ENCODE results near the gene SCAF4. TPM values are rescaled to one million over a fixed set of nuclear protein-coding genes. Genes with fewer than 3 reads are reported as not detected.
A peak's percentile ranks its signal among the peaks of the same experiment; 100 is the strongest.

Gene SCAF4
- total and polyA plus RNA-seq, 9 of the 15 experiments (the other 6 are each of a cell fraction or from before 2014, with no cell fraction given) = 2.3 to 55.7 (median 17.2) TPM

DNA sequence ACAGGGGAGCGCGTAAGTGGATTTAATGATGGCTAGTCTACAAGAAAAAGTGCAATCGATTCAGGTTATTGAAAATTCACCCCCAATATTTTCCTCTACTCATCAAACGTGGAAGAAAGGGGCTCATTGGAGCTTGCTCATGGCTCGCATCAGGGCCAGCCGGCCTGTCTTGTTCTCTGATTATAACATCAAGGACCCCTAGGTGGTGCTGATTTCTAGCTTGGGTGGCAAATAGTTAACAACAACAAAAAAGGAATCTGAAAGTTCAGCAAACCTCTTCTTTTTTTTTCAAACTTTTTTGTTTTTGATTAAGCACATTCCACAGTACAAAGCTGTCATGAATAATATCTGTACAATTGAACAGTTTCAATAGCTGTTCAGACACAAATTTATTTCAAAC, 108.3 kb downstream of the SCAF4 start:
- H4K20me1 ChIP-seq (replicated peaks; ENCODE audit: control insufficient read depth, insufficient read depth, low read length) = no peaks in the 10 kb centered on the region
- H3K4me3 ChIP-seq = no peak overlapping the region
- ATAC-seq = peak; percentile 79
- WGBS (ENCODE audit: insufficient coverage, low coverage, missing lambda C conversion rate) = 23% methylated on average over 6 of the region's 6 CpGs
- ChIA-PET CTCF (ENCODE audit: low intra/inter-chr PET ratio) (no interaction called here), POLR2A (interaction anchor here (0.6 to 0.7 kb wide), 3 partner anchors 12 to 426 kb away, joined by 3 to 5 read pairs (median 3); no protein-coding TSS in a partner anchor)
- no peaks in the 10 kb centered on the region; the same call in 1 of the 2 replicates for H3K9me3 ChIP-seq (replicated peaks; ENCODE audit: control insufficient read depth, insufficient read depth, low read depth, low read length)
- H3K4me1 ChIP-seq (replicated peaks in 1 of 2; ENCODE audit: control insufficient read depth in 2 of 2, insufficient read depth in 2 of 2, low read length in 2 of 2) = no peaks in the 10 kb centered on the region
- H3K27ac ChIP-seq (ENCODE audit: extremely low read depth, low read depth, low read length) = no peak overlapping the region
- no peak overlapping the region for H3K4me2 ChIP-seq (ENCODE audit: insufficient read depth, low read length)
- peak; percentile 20 to 49 (median 42) for DNase-seq (ENCODE audit: extremely low read depth in 1 of 4, low spot score in 3 of 4)
- no peak overlapping the region for H3K9ac ChIP-seq (ENCODE audit: insufficient read depth in 1 of 2, low read depth in 2 of 2, low read length in 2 of 2)
- H3K79me2 ChIP-seq (ENCODE audit: control insufficient read depth, insufficient read depth, low read length) = no peaks in the 10 kb centered on the region
- no peak for FAIRE-seq
- H3K27me3 ChIP-seq (ENCODE audit: control insufficient read depth in 2 of 2, insufficient read depth in 2 of 2, low read length in 2 of 2) = peaks cover 22 to 33% of the 10 kb centered on the region in 2 experiments
- H3K9me1 ChIP-seq (ENCODE audit: control insufficient read depth, insufficient read depth, low read length) = no peaks in the 10 kb centered on the region
- no peak overlapping the region for H2AFZ ChIP-seq (ENCODE audit: low read depth, low read length)
- intact Hi-C loops (cut with micrococcal nuclease) (loop anchor here (10.0 kb wide), 1 partner anchor 241 kb away; no protein-coding TSS in a partner anchor), in situ Hi-C loops (cut with MboI) (no loop called here)
- no peaks in the 10 kb centered on the region for H3K36me3 ChIP-seq (ENCODE audit: control insufficient read depth, insufficient read depth, low read length)
- no TSS peak for BruUV-seq (replicated peaks)
- TF ChIP-seq, protein P1, sequence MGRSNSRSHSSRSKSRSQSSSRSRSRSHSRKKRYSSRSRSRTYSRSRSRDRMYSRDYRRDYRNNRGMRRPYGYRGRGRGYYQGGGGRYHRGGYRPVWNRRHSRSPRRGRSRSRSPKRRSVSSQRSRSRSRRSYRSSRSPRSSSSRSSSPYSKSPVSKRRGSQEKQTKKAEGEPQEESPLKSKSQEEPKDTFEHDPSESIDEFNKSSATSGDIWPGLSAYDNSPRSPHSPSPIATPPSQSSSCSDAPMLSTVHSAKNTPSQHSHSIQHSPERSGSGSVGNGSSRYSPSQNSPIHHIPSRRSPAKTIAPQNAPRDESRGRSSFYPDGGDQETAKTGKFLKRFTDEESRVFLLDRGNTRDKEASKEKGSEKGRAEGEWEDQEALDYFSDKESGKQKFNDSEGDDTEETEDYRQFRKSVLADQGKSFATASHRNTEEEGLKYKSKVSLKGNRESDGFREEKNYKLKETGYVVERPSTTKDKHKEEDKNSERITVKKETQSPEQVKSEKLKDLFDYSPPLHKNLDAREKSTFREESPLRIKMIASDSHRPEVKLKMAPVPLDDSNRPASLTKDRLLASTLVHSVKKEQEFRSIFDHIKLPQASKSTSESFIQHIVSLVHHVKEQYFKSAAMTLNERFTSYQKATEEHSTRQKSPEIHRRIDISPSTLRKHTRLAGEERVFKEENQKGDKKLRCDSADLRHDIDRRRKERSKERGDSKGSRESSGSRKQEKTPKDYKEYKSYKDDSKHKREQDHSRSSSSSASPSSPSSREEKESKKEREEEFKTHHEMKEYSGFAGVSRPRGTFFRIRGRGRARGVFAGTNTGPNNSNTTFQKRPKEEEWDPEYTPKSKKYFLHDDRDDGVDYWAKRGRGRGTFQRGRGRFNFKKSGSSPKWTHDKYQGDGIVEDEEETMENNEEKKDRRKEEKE (IDR thresholded peaks at IDR 0.05; ENCODE audit: borderline replicate concordance in 1 of 2, control insufficient read depth in 1 of 2, low read depth in 2 of 2, low read length in 1 of 2) = no peak
- TF ChIP-seq ZNF561 (CRISPR knock-in tag; conservative IDR thresholded peaks at IDR 0.05) = no peak
- TF ChIP-seq, protein P2, sequence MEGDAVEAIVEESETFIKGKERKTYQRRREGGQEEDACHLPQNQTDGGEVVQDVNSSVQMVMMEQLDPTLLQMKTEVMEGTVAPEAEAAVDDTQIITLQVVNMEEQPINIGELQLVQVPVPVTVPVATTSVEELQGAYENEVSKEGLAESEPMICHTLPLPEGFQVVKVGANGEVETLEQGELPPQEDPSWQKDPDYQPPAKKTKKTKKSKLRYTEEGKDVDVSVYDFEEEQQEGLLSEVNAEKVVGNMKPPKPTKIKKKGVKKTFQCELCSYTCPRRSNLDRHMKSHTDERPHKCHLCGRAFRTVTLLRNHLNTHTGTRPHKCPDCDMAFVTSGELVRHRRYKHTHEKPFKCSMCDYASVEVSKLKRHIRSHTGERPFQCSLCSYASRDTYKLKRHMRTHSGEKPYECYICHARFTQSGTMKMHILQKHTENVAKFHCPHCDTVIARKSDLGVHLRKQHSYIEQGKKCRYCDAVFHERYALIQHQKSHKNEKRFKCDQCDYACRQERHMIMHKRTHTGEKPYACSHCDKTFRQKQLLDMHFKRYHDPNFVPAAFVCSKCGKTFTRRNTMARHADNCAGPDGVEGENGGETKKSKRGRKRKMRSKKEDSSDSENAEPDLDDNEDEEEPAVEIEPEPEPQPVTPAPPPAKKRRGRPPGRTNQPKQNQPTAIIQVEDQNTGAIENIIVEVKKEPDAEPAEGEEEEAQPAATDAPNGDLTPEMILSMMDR (IDR thresholded peaks at IDR 0.05 in 2 of 3, conservative IDR thresholded peaks at IDR 0.05 in 1 of 3; ENCODE audit: insufficient read depth in 2 of 3, low read depth in 1 of 3, low read length in 3 of 3) = peak; percentile 38 to 51 (median 45); a peak in 5 of 6 replicates
- TF ChIP-seq KAT2B (IDR thresholded peaks at IDR 0.05; ENCODE audit: low read depth, low read length) = no peak
- TF ChIP-seq ZNF263 (CRISPR knock-in tag; IDR thresholded peaks at IDR 0.05; ENCODE audit: borderline replicate concordance) = no peak
- TF ChIP-seq OTX1 (CRISPR knock-in tag; IDR thresholded peaks at IDR 0.05) = no peak
- TF ChIP-seq ZNF79 (CRISPR knock-in tag; IDR thresholded peaks at IDR 0.05; ENCODE audit: low read depth) = no peak
- no peak for TF ChIP-seq MAFK (IDR thresholded peaks at IDR 0.05; ENCODE audit: low read length)
- no peak for TF ChIP-seq FUS (optimal IDR thresholded peaks at IDR 0.05; ENCODE audit: low read depth, low read length)
- TF ChIP-seq BACH1 (tag; IDR thresholded peaks at IDR 0.05) = no peak
- TF ChIP-seq ARID1B (IDR thresholded peaks at IDR 0.05) = no peak
- TF ChIP-seq NR2C1 (IDR thresholded peaks at IDR 0.05) = no peak
- TF ChIP-seq NR2C1 (tag; IDR thresholded peaks at IDR 0.05) = no peak
- TF ChIP-seq, protein P3, sequence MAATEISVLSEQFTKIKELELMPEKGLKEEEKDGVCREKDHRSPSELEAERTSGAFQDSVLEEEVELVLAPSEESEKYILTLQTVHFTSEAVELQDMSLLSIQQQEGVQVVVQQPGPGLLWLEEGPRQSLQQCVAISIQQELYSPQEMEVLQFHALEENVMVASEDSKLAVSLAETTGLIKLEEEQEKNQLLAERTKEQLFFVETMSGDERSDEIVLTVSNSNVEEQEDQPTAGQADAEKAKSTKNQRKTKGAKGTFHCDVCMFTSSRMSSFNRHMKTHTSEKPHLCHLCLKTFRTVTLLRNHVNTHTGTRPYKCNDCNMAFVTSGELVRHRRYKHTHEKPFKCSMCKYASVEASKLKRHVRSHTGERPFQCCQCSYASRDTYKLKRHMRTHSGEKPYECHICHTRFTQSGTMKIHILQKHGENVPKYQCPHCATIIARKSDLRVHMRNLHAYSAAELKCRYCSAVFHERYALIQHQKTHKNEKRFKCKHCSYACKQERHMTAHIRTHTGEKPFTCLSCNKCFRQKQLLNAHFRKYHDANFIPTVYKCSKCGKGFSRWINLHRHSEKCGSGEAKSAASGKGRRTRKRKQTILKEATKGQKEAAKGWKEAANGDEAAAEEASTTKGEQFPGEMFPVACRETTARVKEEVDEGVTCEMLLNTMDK (IDR thresholded peaks at IDR 0.05; ENCODE audit: borderline replicate concordance, insufficient read depth, low read depth, low read length, poor library complexity, severe bottlenecking) = no peak
- no peak for TF ChIP-seq MCM7 (IDR thresholded peaks at IDR 0.05)
- no peak for TF ChIP-seq ZBED1 (IDR thresholded peaks at IDR 0.05)
- TF ChIP-seq RAD21 (CRISPR knock-in tag; conservative IDR thresholded peaks at IDR 0.05 in 1 of 2, IDR thresholded peaks at IDR 0.05 in 1 of 2) = peak in 1 of 2 experiments; percentile 29; a peak in 1 of 4 replicates

Measured in K562 (cell line).